GM19328 (cell line): Measurements from ENCODE around the gene CAPN5.

Source experiments
- ATAC-seq: cut with Tn5 transposase; IDR thresholded peaks from one replicate; pipeline ENCODE4 v1.9.1; 2021; ENCODE audit warnings: mild to moderate bottlenecking, moderate library complexity; ENCODE audit not compliant: unreplicated experiment

Gene CAPN5

GRCh38 chr11:77129069-77129841 is 62.5 kb downstream of the CAPN5 start:
- no peak for ATAC-seq

GRCh38 chr11:77129842-77130756 is 63.3 kb downstream of the CAPN5 start:
- ATAC-seq: no peak

- ATAC-seq: no peak
Measured at GRCh38 chr11:77130763-77131513, 64.2 kb downstream of the CAPN5 start.

- ATAC-seq: no peak
Measured at GRCh38 chr11:77131560-77131959, 64.8 kb downstream of the CAPN5 start.

GRCh38 chr11:77135069-77135468 is 68.3 kb downstream of the CAPN5 start:
- ATAC-seq: no peak

GRCh38 chr11:77136074-77136473 is 69.3 kb downstream of the CAPN5 start:
- ATAC-seq: no peak

GRCh38 chr11:77136784-77137420 is 70.1 kb downstream of the CAPN5 start:
- no peak for ATAC-seq

GRCh38 chr11:77137421-77137820 is 70.7 kb downstream of the CAPN5 start:
- no peak for ATAC-seq

GRCh38 chr11:77138106-77138649 is 71.4 kb downstream of the CAPN5 start:
- ATAC-seq: no peak

- no peak for ATAC-seq
Measured at GRCh38 chr11:77139201-77139600, 72.4 kb downstream of the CAPN5 start.

GRCh38 chr11:77140231-77140851 is 73.6 kb downstream of the CAPN5 start:
- ATAC-seq: no peak

GRCh38 chr11:77141034-77141433 is 74.3 kb downstream of the CAPN5 start:
- no peak for ATAC-seq

GRCh38 chr11:77141475-77141874 is 74.7 kb downstream of the CAPN5 start:
- ATAC-seq: no peak

- ATAC-seq: no peak
Measured at GRCh38 chr11:77142091-77142975, 75.6 kb downstream of the CAPN5 start.

GRCh38 chr11:77143405-77144020 is 76.7 kb downstream of the CAPN5 start:
- no peak for ATAC-seq

- no peak for ATAC-seq
Measured at GRCh38 chr11:77144196-77144856, 77.6 kb downstream of the CAPN5 start.

GRCh38 chr11:77144857-77145428 is 78.2 kb downstream of the CAPN5 start:
- no peak for ATAC-seq
